GM23338 (cell line): ENCODE measurements around the gene NINJ2. TPM values are rescaled to one million over a fixed set of nuclear protein-coding genes. Genes with fewer than 3 reads are reported as not detected.

Experiments used
- ATAC-seq: fragments of 200-7000 bp; cut with Tn5 transposase; 3 replicates; pipeline ENCODE4 v1.9.1; 2020
- DNase-seq: peaks from one replicate; pipeline ENCODE4 v3.0.0-alpha.2; 2015; ENCODE audit warnings: low spot score
- H2AFZ ChIP-seq: fragments of 200-600 bp; sonication (generic); 2 replicates; pipeline ENCODE4 v1.8.0; 2016; ENCODE audit warnings: antibody characterized with exemption, mild to moderate bottlenecking, moderate library complexity
- H3F3A ChIP-seq: fragments of 200-600 bp; sonication (generic); replicated peaks from 2 replicates; pipeline ENCODE4 v1.8.0; 2017; ENCODE audit warnings: antibody characterized with exemption, mixed run types, low read depth
- H3K27ac ChIP-seq: fragments of 200-600 bp; sonication (generic); 2 replicates; pipeline ENCODE4 v1.6.1; 2016; ENCODE audit warnings: low read depth
- H3K27me3 ChIP-seq: fragments of 200-600 bp; sonication (generic); 2 replicates; pipeline ENCODE4 v1.8.0; 2016; ENCODE audit warnings: mild to moderate bottlenecking, mixed run types, moderate library complexity; ENCODE audit not compliant: insufficient read depth
- H3K36me3 ChIP-seq: fragments of 200-600 bp; sonication (generic); 2 replicates; pipeline ENCODE4 v1.8.0; 2016; ENCODE audit warnings: mild to moderate bottlenecking; ENCODE audit not compliant: insufficient read depth
- H3K4me1 ChIP-seq: fragments of 200-600 bp; sonication (generic); 2 replicates; pipeline ENCODE4 v1.8.0; 2016; ENCODE audit warnings: mild to moderate bottlenecking, moderate library complexity; ENCODE audit not compliant: insufficient read depth
- H3K4me2 ChIP-seq: fragments of 200-600 bp; sonication (generic); 2 replicates; pipeline ENCODE4 v1.7.1; 2017; ENCODE audit warnings: mixed run types
- H3K4me3 ChIP-seq: fragments of 200-600 bp; sonication (generic); 2 replicates; pipeline ENCODE4 v1.6.1; 2016; ENCODE audit warnings: mixed run types
- H3K79me2 ChIP-seq: fragments of 200-600 bp; sonication (generic); replicated peaks from 2 replicates; pipeline ENCODE4 v1.8.0; 2017; ENCODE audit warnings: mild to moderate bottlenecking; ENCODE audit not compliant: insufficient read depth
- H3K9me2 ChIP-seq: fragments of 200-600 bp; sonication (generic); 2 replicates; pipeline ENCODE4 v1.8.0; 2017; ENCODE audit not compliant: insufficient read depth
- H4K20me1 ChIP-seq: fragments of 200-600 bp; sonication (generic); replicated peaks from 2 replicates; pipeline ENCODE4 v1.8.0; 2017; ENCODE audit warnings: mild to moderate bottlenecking; ENCODE audit not compliant: insufficient read depth
- H3K27ac Mint-ChIP-seq: 2 replicates; pipeline ENCODE4 v1.8.0; 2020; ENCODE audit warnings: inconsistent platforms, mild to moderate bottlenecking, moderate library complexity, mixed read lengths
- H3K27me3 Mint-ChIP-seq: 3 replicates; pipeline ENCODE4 v1.8.0; 2022; ENCODE audit warnings: low read depth, mild to moderate bottlenecking, moderate library complexity, mixed read lengths, inconsistent platforms; ENCODE audit not compliant: insufficient read depth, poor library complexity
- H3K36me3 Mint-ChIP-seq: 3 replicates; pipeline ENCODE4 v1.8.0; 2021; ENCODE audit warnings: low read depth, mild to moderate bottlenecking, inconsistent platforms, moderate library complexity, mixed read lengths
- H3K4me1 Mint-ChIP-seq: 3 replicates; pipeline ENCODE4 v1.8.0; 2020; ENCODE audit warnings: mild to moderate bottlenecking, inconsistent platforms, mixed read lengths
- H3K4me3 Mint-ChIP-seq: 3 replicates; pipeline ENCODE4 v1.8.0; 2021; ENCODE audit warnings: moderate library complexity, mild to moderate bottlenecking, inconsistent platforms, mixed read lengths
- H3K9me3 Mint-ChIP-seq: 3 replicates; pipeline ENCODE4 v1.8.0; 2020; ENCODE audit warnings: moderate library complexity, mild to moderate bottlenecking, inconsistent platforms, mixed read lengths
- EZH2 ChIP-seq: fragments of 200-600 bp; sonication (generic); IDR thresholded peaks from one replicate; pipeline ENCODE4 v1.8.0; 2017; ENCODE audit warnings: antibody characterized with exemption, mild to moderate bottlenecking, low read depth; ENCODE audit not compliant: unreplicated experiment
- EZH2phosphoT487 ChIP-seq: fragments of 200-600 bp; sonication (generic); IDR thresholded peaks from one replicate; pipeline ENCODE4 v1.8.1; 2018; ENCODE audit warnings: antibody characterized with exemption; ENCODE audit not compliant: unreplicated experiment
- JUNB ChIP-seq: IDR thresholded peaks from one replicate; pipeline ENCODE4 v1.6.1; 2016; ENCODE audit warnings: antibody characterized with exemption; ENCODE audit not compliant: unreplicated experiment
- NANOG ChIP-seq: IDR thresholded peaks from 2 replicates; pipeline ENCODE4 v1.6.1; 2016; ENCODE audit warnings: antibody characterized with exemption, borderline replicate concordance
- STAT1 ChIP-seq: IDR thresholded peaks from one replicate; pipeline ENCODE4 v1.6.1; 2016; ENCODE audit warnings: antibody characterized with exemption; ENCODE audit not compliant: unreplicated experiment
- ZNF114 ChIP-seq: fragments of 250-450 bp; sonication (Bioruptor Pico); IDR thresholded peaks from 2 replicates; pipeline ENCODE4 v1.5.0; 2020; ENCODE audit warnings: mild to moderate bottlenecking, moderate library complexity
- polyA plus RNA-seq: library from polyadenylated mRNA; unstranded; fragments of >200 nt; fragmentation: Nextera tagmentation; extraction: Ambion mirVana; gene quantifications from 2 replicates; pipeline ENCODE4 v1.2.1, GENCODE V29; 2016
- total RNA-seq: library from RNA; depleted of rRNA; stranded (reverse); fragments of >200 nt; shearing (Covaris generic); gene quantifications from 2 replicates; pipeline ENCODE4 v1.2.3, GENCODE V29; 2014
- TF ChIP-seq, protein P1 (sequence below): IDR thresholded peaks from one replicate; pipeline ENCODE4 v1.6.1; 2018; ENCODE audit warnings: antibody characterized with exemption; ENCODE audit not compliant: unreplicated experiment
- TF ChIP-seq, protein P2 (sequence below): IDR thresholded peaks from 2 replicates; pipeline ENCODE4 v1.6.1; 2016; ENCODE audit warnings: antibody characterized with exemption

The NINJ2 gene
- total and polyA plus RNA-seq, 2 experiments from 2014 or later: 0.94 to 2.6 TPM

DNA sequence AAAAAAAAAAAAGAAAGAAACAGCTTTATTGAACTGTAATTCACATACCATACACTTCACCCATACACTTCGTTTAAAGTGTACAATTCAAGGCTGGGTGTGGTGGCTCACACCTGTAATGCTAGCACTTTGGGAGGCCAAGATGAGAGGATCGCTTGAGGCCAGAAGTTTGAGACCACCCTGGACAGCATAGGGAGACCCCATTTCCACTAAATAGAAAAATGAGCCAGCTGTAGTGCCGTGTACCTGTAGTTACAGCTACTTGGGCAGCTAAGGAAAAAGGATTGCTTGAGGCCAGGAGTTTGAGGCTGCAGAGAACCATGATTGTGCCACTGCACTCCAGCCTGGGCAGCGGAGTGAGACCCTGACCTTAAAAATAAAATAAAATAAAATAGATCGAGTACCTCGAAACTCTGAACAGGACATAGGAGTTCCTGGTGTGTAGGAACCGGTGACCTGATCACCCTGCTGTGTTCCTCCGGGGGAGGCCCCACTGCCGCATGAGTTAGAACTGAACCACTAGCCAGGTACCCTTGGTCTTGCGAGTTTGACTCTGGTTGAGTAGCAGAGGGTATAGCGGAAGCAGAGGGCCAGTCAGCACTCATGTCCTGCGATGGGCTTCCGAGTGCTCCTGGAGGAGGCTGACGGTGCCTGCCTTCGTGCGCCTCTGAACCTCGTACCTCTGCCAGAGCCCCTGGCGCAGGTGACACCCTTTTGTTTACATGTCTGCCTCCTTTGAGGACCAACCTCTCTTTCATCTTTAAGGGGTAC, 123.5 kb downstream of the NINJ2 start (continued):
- TF ChIP-seq, protein P1, sequence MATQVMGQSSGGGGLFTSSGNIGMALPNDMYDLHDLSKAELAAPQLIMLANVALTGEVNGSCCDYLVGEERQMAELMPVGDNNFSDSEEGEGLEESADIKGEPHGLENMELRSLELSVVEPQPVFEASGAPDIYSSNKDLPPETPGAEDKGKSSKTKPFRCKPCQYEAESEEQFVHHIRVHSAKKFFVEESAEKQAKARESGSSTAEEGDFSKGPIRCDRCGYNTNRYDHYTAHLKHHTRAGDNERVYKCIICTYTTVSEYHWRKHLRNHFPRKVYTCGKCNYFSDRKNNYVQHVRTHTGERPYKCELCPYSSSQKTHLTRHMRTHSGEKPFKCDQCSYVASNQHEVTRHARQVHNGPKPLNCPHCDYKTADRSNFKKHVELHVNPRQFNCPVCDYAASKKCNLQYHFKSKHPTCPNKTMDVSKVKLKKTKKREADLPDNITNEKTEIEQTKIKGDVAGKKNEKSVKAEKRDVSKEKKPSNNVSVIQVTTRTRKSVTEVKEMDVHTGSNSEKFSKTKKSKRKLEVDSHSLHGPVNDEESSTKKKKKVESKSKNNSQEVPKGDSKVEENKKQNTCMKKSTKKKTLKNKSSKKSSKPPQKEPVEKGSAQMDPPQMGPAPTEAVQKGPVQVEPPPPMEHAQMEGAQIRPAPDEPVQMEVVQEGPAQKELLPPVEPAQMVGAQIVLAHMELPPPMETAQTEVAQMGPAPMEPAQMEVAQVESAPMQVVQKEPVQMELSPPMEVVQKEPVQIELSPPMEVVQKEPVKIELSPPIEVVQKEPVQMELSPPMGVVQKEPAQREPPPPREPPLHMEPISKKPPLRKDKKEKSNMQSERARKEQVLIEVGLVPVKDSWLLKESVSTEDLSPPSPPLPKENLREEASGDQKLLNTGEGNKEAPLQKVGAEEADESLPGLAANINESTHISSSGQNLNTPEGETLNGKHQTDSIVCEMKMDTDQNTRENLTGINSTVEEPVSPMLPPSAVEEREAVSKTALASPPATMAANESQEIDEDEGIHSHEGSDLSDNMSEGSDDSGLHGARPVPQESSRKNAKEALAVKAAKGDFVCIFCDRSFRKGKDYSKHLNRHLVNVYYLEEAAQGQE: no peak
- TF ChIP-seq ZNF114 (CRISPR knock-in tag) (no peak), STAT1 (no peak)

DNA sequence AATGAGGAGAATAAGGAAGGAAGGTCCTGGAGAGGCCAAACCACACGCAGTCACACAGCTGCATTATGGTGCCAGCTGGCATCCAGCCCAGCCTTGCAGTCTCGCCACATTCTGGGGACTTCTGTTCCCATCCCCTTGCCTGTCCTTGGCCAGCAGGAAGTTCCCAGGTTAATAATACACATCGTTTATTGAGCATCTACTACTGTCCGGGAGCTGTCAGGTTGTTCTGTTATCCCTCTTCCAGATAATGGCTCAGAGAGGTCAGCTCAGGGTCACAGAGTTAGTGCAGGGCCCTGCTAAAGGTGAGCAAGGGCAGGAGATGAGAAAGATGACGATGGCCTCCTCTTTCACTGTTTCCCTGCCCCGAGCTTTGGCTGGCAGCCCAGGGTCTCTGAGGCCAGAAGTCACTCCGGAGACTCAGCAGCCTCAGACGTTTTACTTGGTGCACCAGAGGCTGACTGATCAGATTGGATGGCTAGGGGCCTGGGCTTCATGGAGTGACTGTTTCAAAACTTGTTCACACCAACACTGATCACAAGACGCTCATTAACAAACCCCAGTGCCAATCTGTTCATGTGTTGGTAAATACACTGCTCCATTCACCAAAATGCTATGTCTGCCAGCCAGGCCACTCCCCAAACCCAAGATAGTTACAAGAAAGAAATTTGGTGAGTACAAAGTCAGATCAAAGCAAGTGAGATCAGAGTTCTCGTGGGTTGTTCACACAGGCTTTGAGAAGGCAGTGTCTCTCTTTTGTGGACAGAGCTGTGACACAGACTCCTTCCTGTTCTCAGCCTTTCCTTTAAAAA, 124.3 kb downstream of the NINJ2 start:
- peaks cover 15% of the 10 kb centered on the region for H3K4me1 Mint-ChIP-seq
- no peaks in the 10 kb centered on the region for H3K9me3 Mint-ChIP-seq
- no peaks in the 10 kb centered on the region for H3F3A ChIP-seq
- DNase-seq (no peak), ATAC-seq (no peak)
- H3K79me2 ChIP-seq: no peaks in the 10 kb centered on the region
- peaks cover 10% of the 10 kb centered on the region; the same call in 1 of the 2 replicates for H3K4me1 ChIP-seq
- no peak overlapping the region for H3K4me3 Mint-ChIP-seq
- H3K4me2 ChIP-seq: no peak overlapping the region
- H3K4me3 ChIP-seq: no peak overlapping the region
- peaks cover 9% of the 10 kb centered on the region for H3K27me3 Mint-ChIP-seq
- H3K36me3 Mint-ChIP-seq: no peaks in the 10 kb centered on the region; the same call in 2 of the 3 replicates
- no peaks in the 10 kb centered on the region for H4K20me1 ChIP-seq
- H3K27me3 ChIP-seq: no peaks in the 10 kb centered on the region
- no peaks in the 10 kb centered on the region for H3K9me2 ChIP-seq
- H3K27ac ChIP-seq: no peak overlapping the region
- no peak overlapping the region for H2AFZ ChIP-seq
- no peaks in the 10 kb centered on the region for H3K36me3 ChIP-seq
- H3K27ac Mint-ChIP-seq: no peak overlapping the region
- no peak for TF ChIP-seq NANOG
- no peak for TF ChIP-seq EZH2phosphoT487
- TF ChIP-seq EZH2: no peak
- no peak for TF ChIP-seq ZNF114 (CRISPR knock-in tag)
- no peak for TF ChIP-seq JUNB
- TF ChIP-seq, protein P1: no peak
- TF ChIP-seq, protein P2, sequence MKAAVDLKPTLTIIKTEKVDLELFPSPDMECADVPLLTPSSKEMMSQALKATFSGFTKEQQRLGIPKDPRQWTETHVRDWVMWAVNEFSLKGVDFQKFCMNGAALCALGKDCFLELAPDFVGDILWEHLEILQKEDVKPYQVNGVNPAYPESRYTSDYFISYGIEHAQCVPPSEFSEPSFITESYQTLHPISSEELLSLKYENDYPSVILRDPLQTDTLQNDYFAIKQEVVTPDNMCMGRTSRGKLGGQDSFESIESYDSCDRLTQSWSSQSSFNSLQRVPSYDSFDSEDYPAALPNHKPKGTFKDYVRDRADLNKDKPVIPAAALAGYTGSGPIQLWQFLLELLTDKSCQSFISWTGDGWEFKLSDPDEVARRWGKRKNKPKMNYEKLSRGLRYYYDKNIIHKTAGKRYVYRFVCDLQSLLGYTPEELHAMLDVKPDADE: no peak
